Stromal cell of bone marrow (primary cell): ENCODE data around the gene PDS5A.
"Not testable (repeated sequence)": the region's sequence is repeated elsewhere in the genome, so short reads cannot be mapped to it uniquely, and the experiment has no call there.

Experiments used
- DNase-seq: peaks from one replicate; pipeline ENCODE4 v3.0.0-alpha.2; 2012; ENCODE audit warnings: low read depth

Gene PDS5A

DNA sequence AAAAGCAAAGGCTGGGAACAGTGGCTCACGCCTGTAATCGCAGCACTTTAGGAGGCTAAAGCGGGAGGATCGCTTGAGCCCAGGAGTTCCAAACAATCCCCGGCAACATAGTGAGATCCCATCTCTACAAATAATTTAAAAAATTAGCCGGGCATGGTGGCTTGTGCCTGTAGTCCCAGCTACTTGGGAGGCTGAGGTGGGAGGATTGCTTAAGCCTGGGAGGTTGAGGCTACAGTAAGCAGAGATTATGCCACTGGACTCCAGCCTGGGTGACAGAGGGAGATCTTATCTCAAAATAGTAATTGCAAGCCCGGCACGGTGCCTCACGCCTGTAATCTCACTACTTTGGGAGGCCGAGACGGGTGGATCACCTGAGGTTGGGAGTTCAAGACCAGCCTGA is 139.3 kb downstream of the PDS5A start:
- not testable (repeated sequence) for DNase-seq

DNA sequence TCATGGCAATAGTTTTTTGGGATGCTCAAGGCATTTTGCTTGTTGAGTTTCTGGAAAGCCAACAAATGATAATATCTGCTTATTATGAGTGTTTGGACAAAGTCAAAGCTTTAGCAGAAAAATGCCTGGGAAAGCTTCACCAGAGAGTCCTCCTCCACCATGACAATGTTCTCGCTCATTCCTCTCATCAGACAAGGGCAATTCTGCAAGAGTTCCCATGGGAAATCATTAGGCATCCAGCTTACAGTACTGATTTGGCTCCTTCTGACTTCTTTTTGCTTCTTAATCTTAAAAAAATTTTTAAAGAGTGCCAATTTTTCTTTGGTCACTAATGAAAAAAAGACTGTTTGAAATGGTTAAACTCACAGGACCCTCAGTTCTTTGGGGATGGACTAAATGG is 143.4 kb downstream of the PDS5A start:
- peak; percentile 36 for DNase-seq

DNA sequence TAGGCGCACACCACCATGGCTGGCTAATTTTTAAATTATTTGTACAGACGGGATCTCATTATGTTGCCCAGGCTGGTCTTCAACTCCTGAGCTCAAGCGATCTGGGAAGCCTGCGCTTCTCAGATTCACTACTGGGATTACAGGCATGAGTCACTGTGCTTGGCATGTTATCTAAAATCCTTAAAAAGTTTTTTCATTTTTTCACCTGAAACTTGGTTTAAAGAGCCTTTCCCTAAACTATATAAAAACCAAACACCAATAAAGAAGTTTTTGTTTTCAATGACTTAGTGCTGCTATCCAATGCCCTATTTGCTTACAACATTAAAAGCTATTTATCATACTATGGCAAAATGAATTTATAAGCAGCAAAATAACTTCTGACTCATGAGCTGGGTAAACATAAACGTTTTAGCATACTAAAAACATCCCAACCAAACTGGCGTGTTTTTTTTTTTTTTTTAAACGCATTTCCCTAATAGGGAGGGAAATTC is 151.9 kb downstream of the PDS5A start:
- DNase-seq = peak; percentile 24

DNA sequence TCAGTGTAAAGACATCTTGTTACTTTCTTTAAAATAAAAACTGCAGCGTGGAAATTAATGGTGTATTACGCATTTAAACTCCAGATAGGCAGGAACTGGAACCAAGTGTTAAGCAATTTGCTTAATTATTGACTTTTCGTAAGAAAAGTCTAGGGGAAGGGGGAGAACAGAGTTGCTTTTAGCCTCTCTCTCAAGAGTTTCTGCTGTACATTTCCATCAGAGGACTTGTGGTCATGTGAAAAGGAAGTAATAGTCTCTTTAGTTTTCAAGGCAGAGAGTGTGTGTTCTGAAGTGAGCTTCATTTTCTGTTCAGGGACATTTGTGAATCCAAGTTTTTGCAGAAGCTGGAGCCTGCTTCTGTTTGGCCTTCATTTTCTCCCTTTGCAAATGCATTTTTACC is 152.6 kb downstream of the PDS5A start:
- DNase-seq = no peak

DNA sequence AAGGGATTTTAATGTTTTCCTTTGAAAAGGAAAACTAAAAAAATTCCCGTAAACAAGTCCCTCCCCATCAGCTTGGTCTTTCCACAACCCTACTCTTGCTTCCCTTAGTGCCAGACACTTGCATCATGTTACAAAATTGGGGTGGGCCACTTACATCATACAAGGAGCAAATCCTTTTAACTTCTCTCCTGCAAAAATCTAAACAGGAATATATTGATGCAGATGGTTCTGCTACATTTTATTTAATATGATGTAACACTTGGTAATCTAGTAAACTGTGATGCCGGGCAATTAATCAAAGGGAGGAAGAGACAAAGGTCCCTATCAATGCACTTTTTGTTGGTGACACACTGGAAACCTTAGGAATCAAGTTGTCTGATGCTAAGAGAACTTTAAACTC is 154.5 kb downstream of the PDS5A start:
- DNase-seq = peak; percentile 32

DNA sequence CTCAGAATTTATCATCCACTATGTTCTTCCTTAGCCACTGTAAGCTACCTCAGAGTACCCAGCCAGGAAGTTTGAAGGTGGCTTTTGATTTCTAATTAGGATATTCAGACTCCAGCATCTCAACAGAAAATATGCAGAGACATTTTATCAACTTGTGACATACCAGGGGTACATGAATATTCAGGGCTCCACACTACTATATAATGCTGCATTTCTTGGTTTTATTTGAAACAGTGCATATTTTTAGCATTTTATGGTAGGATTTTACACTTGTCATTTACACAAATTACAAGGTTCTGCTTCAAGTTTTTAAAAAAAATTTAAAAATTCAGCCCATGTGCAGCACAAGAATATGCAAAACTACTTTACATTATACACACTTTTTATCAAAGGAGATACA is 155.0 kb downstream of the PDS5A start:
- no peak for DNase-seq

DNA sequence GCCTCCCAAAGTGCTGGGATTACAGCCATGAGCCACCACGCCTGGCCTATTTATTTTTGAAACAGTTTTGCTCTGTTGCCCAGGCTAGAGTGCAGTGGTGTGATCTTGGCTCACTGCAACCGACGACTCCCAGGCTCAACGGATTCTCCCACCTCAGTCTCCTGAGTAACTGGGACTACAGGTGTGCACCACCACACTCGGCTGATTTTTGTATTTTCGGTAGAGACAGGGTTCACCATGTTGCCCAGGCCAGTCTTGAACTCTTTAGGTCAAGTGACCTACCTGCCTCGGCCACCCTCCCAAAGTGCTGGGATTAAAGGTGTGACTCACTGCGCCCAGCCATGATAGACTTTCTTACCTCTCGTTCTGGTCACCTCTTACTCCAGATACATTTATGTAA is 155.8 kb downstream of the PDS5A start:
- no peak for DNase-seq

DNA sequence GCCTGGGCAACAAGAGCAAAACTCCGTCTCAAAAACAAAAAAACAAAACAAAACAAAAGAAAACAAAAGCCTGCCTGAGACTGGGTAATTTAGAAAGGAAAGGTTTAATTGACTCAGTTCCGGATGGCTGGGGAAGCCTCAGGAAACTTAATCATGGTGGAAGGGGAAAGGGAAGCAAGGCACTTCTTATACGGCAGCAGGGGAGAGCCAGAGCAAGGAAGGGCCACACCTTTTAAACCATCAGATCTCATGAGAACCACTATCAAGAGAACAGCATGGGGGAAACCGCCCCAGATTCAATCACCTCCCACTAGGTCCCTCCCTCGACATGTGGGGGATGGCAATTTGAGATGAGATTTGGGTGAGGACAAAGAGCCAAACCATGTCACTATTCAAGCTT is 157.5 kb downstream of the PDS5A start:
- DNase-seq = no peak

DNA sequence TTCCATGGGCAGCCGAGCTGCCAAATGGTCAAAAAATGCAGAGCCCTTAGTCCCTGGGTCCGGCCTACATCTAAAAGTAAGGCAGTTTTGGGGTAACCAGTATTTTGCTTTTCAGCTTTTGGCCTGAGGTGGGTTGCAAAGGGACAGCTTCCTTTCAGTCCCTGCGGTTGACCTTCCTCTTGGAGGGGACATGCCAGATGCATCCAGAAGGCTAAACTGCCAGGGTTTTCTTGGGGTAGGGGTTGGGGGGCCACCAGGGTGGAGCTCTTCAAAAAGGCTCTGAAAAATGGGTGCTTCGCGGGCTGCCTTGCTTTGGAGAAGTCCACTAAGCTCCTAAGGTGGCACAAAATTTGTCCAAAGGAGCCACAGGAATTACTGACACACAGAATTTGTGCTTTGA is 159.1 kb downstream of the PDS5A start:
- DNase-seq = no peak

DNA sequence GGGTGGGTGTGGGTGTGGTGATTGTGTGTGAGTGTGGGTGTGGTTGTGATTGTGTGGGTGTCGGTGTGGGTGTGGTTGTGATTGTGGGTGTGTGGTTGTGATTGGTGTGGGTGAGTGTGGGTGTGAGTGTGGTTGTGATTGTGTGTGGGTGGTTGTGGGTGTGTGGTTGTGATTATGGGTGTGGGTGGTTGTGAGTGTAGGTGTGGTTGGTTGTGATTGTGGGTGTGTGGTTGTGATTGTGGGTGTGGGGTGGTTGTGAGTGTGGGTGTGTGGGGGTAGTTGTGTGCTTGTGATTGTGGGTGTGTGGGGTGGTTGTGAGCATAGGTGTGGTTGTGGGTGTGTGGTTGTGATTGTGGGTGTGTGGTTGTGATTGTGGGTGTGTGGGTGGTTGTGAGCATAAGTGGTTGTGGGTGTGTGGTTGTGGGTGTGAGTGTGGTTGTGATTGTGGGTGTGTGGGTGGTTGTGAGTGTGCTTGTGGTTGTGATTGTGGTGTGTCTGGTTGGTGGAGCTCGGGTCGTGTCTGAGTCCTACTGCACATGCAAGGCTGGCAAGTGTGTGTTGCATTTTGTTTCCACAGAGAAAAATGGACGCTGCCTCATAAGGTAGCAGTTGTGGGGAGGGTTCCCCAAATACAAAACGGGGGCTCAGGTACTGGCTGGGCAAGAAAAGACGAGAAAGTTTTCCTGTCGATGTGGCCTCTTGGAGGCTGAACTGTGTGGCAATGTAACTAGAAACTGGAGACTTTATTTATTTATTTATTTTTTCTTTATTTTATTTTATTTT is 163.1 kb downstream of the PDS5A start:
- DNase-seq = no peak

DNA sequence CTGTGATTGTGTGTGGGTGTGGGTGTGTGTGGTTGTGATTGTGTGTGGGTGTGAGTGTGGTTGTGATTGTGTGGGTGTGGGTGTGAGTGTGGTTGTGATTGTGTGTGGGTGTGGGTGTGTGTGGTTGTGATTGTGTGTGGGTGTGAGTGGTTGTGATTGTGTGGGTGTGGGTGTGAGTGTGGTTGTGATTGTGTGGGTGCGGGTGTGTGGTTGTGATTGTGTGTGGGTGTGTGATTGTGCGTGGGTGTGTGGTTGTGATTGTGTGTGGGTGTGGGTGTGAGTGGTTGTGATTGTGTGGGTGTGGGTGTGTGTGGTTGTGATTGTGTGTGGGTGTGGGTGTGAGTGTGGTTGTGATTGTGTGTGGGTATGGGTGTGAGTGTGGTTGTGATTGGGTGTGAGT is 163.9 kb downstream of the PDS5A start:
- DNase-seq = not testable (repeated sequence)

DNA sequence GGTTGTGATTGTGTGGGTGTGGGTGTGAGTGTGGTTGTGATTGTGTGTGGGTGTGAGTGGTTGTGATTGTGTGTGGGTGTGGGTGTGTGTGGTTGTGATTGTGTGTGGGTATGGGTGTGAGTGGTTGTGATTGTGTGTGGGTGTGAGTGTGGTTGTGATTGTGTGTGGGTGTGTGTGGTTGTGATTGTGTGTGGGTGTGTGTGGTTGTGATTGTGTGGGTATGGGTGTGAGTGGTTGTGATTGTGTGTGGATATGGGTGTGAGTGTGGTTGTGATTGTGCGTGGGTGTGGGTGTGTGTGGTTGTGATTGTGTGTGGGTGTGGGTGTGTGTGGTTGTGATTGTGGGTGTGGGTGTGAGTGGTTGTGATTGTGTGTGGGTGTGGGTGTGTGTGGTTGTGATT is 164.7 kb downstream of the PDS5A start:
- DNase-seq = not testable (repeated sequence)

DNA sequence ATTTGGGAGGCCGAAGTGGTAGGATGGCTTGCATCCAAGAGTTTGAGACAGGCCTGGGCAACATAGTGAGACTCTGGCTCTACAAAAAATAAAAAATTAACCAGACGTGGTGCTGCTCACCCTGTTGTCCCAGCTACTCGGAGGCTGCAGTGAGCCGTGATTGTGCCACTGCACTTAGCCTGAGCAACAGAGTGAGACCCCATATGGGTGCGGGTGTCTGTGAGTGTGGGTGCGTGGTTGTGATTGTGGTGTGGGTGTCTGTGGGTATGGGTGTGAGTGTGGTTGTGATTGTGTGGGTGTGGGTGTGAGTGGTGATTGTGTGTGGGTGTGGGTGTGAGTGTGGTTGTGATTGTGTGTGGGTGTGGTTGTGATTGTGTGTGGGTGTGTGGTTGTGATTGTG is 165.2 kb downstream of the PDS5A start:
- DNase-seq = no peak

DNA sequence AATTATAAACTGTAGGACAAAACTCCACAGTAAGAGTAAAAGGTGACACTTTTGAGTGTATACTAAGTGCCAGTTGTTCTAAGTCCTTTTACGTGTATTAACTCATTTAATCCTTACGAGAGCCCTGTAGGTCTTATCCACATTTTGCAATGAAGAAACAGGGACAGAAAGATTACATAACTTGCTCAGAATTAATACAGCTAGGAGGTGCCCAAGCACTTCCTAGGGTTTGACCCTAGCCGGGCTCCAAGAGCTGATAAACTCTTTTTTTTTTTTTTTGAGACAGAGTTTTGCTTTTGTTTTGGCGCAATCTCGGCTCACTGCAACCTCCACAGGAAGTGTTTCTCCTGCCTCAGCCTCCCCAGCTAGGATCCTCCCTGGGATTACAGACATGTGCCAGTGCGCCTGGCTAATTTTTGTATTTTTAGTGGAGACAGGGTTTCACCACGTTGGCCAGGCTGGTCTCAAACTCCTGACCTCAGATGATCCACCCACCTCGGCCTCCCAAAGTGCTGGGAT is 169.4 kb downstream of the PDS5A start:
- DNase-seq = no peak

DNA sequence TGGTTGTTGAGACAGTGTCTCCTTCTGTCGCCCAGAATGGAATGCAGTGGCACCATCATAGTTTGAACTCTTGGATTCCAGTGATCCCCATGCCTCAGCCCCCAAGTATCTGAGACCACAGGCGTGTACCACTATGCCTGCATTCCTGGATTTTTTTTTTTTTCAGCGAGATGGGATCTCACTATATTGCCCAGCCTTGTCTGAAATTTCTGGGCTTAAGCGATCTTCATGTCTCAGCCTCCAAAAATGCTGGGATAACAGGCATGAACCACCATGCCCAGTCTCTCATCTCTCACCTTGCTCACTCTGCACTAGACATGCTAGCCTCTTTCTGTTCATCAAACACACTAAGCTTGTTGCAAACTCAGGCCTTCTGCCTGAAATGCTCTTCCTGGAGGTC is 175.7 kb downstream of the PDS5A start:
- DNase-seq = no peak

DNA sequence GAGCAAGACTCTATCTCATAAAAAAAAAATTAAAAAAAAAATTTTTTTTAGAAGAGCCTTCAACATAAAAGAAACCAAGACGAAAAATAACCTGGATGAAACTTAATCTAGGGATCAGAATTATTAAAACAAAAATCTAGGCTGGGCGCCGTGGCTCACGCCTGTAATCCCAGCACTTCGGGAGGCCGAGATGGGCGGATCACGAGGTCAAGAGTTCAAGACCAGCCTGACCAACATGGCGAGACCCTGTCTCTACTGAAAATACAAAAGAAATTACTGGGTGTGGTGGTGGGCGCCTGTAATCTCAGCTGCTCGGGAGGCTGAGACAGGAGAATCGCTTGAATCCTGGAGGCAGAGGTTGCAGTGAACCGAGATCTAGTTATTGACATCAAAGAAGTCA is 184.7 kb downstream of the PDS5A start:
- not testable (repeated sequence) for DNase-seq

DNA sequence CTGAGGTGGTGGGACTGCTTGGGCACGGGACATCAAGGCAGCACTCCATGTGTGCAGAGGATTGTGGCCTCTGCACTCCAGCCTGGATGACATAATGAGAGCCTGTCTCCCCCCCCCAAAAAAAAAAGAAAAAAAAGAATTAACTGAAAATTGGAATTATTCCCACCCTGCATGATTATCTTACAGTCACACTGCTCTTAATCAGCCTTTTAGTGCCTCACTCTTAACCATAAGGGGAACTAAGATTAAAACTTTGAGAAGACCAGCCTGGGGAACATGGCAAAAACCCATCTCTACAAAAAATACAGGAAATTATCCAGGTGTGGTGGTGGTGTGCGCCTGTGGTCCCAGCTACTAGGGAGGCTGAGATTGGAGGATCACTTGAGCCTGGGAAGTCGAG is 185.2 kb downstream of the PDS5A start:
- no peak for DNase-seq

DNA sequence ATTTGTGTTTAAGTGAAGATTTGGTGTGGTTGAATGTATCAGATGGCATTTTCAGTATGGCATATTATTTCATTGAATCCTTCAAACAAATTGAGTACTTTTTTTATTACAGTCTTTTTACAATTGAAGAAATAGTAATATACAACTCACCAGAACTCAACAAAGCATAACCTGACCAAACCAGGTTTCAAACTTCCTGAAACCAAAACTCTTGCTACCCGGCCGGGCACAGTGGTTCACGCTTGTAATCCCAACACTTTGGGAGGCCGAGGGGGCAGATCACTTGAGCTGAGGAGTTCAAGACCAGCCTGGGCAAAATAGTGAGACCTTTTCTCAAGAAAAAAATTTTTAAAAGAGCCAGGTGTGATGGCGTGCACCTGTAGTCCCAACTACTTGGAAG is 185.6 kb downstream of the PDS5A start:
- no peak for DNase-seq

DNA sequence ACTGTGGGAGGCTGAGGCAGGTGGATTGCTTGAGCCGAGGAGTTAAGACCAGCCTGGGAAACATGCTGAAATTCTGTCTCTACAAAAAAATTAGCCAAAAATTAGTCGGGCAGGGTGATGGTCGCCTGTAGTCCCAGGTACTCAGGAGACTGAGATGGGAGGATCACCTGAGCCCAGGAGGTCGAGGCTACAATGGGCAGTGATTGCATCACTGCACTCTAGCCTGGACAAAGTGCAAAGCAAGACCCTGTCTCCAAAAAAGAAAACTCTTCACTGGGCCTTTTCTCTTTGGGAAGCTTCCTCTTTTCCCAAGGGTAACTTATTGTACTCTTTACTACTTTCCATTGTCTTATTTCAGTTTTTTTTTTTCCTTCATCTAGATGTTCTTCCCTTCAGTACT is 190.9 kb downstream of the PDS5A start:
- DNase-seq = no peak

DNA sequence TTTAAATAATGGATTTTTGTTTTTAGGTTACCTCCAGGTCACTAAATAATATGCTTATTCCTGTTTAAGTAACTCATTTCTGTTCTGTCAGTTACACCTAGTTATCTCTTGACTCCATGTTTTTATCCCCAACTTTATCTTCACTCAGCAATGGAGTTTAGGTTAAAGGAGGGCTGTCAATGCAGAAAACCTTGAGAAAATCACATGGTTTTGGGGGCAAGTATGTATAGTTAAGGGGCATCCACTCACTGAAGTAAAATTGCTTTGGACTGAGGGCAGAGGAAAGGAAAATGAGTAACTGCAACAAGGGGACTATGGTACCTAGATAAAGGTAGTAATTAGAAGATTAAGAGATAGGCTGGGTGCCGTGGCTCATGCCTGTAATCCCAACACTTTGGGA is 192.6 kb downstream of the PDS5A start:
- no peak for DNase-seq

DNA sequence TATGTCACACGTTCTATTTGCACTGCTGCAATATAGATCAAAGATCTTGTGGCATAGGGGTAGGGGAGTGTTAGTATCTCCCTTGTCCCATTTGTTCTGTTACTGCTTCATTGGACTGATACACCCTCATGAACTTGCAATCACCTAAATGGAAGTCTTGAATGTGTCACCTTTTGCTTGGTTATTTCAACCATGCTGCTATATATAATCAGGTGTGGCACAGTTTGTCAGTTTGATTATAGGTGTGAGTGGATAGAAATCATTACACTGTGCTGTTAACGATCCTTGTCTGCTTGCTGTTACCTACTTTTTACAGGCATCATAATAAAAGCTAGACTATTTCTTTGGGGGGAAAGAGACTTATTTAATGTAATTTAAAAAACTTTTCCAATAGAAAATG is 195.7 kb downstream of the PDS5A start:
- not testable (repeated sequence) for DNase-seq
